Sigmoid colon (tissue), 7 donors: Measurements from ENCODE around the gene GYS2. TPM values are rescaled to one million over a fixed set of nuclear protein-coding genes. Genes with fewer than 3 reads are reported as not detected.
"Not testable (repeated sequence)": the region's sequence is repeated elsewhere in the genome, so short reads cannot be mapped to it uniquely, and the experiment has no call there.

Experiments
- DNase-seq: peaks from one replicate; pipeline ENCODE4 v3.0.0-alpha.2; 2019
- H3K27ac ChIP-seq, 4 donors: fragments of 200-600 bp; sonication (generic); one replicate each; pipeline ENCODE4 v1.5.1; 2016 to 2019; ENCODE audit warnings: mild to moderate bottlenecking in 1 of 4
- H3K27me3 ChIP-seq, 3 donors: fragments of 200-600 bp; sonication (generic); one replicate each; pipeline ENCODE4 v1.5.1; 2019; ENCODE audit warnings: mild to moderate bottlenecking in 1 of 3
- H3K36me3 ChIP-seq, 4 donors: fragments of 200-600 bp; sonication (generic); one replicate each; pipeline ENCODE4 v1.5.1; 2016 to 2019
- H3K4me1 ChIP-seq, 4 donors: fragments of 200-600 bp; sonication (generic); one replicate each; pipeline ENCODE4 v1.5.1; 2017 to 2019
- H3K4me3 ChIP-seq, 4 donors: fragments of 200-600 bp; sonication (generic); one replicate each; pipeline ENCODE4 v1.5.1; 2017 to 2019; ENCODE audit warnings: mild to moderate bottlenecking in 2 of 4, moderate library complexity in 1 of 4
- H3K9me3 ChIP-seq, 4 donors: fragments of 200-600 bp in 3 of 4; sonication (generic) in 3 of 4; one replicate each; pipeline versions ENCODE4 v1.5.1 to v1.6.1; 2013 to 2019
- CTCF ChIP-seq, 4 experiments: fragments of 450-650 bp in 3 of 4; fragments of 200-600 bp in 1 of 4; IDR thresholded peaks; one replicate each; pipeline ENCODE4 v1.5.1; 2016 to 2019; ENCODE audit warnings: antibody characterized with exemption in 4 of 4, mild to moderate bottlenecking in 3 of 4, moderate library complexity in 2 of 4
- EP300 ChIP-seq, 4 donors: sonication (generic); formaldehyde crosslinking; IDR thresholded peaks; one replicate each; pipeline ENCODE4 v1.6.1; 2017; ENCODE audit warnings: antibody characterized with exemption in 4 of 4
- POLR2A ChIP-seq, 2 donors: fragments of 450-650 bp; IDR thresholded peaks; one replicate each; pipeline ENCODE4 v1.6.1; 2016; ENCODE audit warnings: antibody characterized with exemption in 2 of 2, mild to moderate bottlenecking in 2 of 2, moderate library complexity in 2 of 2
- POLR2AphosphoS5 ChIP-seq, 4 donors: sonication (generic); formaldehyde crosslinking; IDR thresholded peaks; one replicate each; pipeline ENCODE4 v1.6.1; 2017; ENCODE audit warnings: antibody characterized with exemption in 4 of 4
- WGBS, 2 donors: extraction: QIAGEN DNeasy Blood & Tissue Kit; methylation state at CpG; one replicate each; pipeline ENCODE4 v1.1.7; 2013; 5-methylcytosine and 5-hydroxymethylcytosine counted together
- intact Hi-C: fragments of 100-400 bp; cut with DNase I; formaldehyde crosslinking; loops from one replicate; pipeline ENCODE4 v1.15.1; 2023
- polyA plus RNA-seq, 3 donors: library from polyadenylated mRNA; stranded (reverse); fragments of 200-250 nt; gene quantifications; one replicate each; pipeline ENCODE4 v1.2.3, GENCODE V29; 2013
- total RNA-seq, 4 donors: library from RNA; depleted of rRNA; stranded (reverse); fragments of >200 nt; gene quantifications; one replicate each; pipeline ENCODE4 v1.1.0, GENCODE V29; 2016
- donor health status: healthy with polysubstance abuse.
- donor health status: Bipolar disorder and iron deficiency.
- donor health status: healthy.

GYS2 gene
- total and polyA plus RNA-seq, 7 donors: 0.27 TPM; not detected in 6

- Histone ChIP-seq H3K4me1 (peaks cover 0 to 32% (median 0%) of the 10 kb centered on the region in 4 donors), H3K27me3 (no peaks in the 10 kb centered on the region), H3K9me3 (no peaks in the 10 kb centered on the region), H3K27ac (no peak overlapping the region), H3K36me3 (peaks cover 4 to 89% (median 34%) of the 10 kb centered on the region in 4 donors), H3K4me3 (no peak overlapping the region)
- intact Hi-C loops: no loop called here
- DNase-seq: no peak
- WGBS, 2 donors: 93 to 96% methylated on average over 2 of the region's 2 CpGs
- TF ChIP-seq POLR2A (IDR thresholded peaks at IDR 0.05) (no peak), EP300 (IDR thresholded peaks at IDR 0.05) (no peak), POLR2AphosphoS5 (IDR thresholded peaks at IDR 0.05) (no peak), CTCF (IDR thresholded peaks at IDR 0.05) (no peak)
Observed at GRCh38 chr12:21648378-21648777, 43.7 kb upstream of the GYS2 start.

- Histone ChIP-seq H3K4me1 (peaks cover 0 to 21% (median 0%) of the 10 kb centered on the region in 4 donors), H3K27me3 (no peaks in the 10 kb centered on the region), H3K27ac (no peak overlapping the region), H3K4me3 (no peak overlapping the region), H3K9me3 (no peaks in the 10 kb centered on the region), H3K36me3 (peaks cover 6 to 89% (median 38%) of the 10 kb centered on the region in 4 donors)
- intact Hi-C loops: no loop called here
- no peak for DNase-seq
- TF ChIP-seq EP300 (IDR thresholded peaks at IDR 0.05) (no peak), CTCF (IDR thresholded peaks at IDR 0.05) (no peak), POLR2A (IDR thresholded peaks at IDR 0.05) (no peak), POLR2AphosphoS5 (IDR thresholded peaks at IDR 0.05) (no peak)
Observed at GRCh38 chr12:21647179-21647578, 42.5 kb upstream of the GYS2 start.

GRCh38 chr12:21645041-21645500 is 40.4 kb upstream of the GYS2 start:
- WGBS, 2 donors: 59 to 75% methylated on average over 7 of the region's 7 CpGs
- DNase-seq, H3K27ac ChIP-seq, H3K27me3 ChIP-seq, intact Hi-C loops, H3K4me1 ChIP-seq, H3K9me3 ChIP-seq, H3K4me3 ChIP-seq: not testable (repeated sequence)
- H3K36me3 ChIP-seq: peaks cover 16 to 88% (median 45%) of the 10 kb centered on the region in 4 donors

- Histone ChIP-seq H3K4me3 (no peak overlapping the region), H3K27me3 (no peaks in the 10 kb centered on the region), H3K27ac (no peak overlapping the region), H3K4me1 (peaks cover 0 to 5% (median 0%) of the 10 kb centered on the region in 4 donors), H3K36me3 (peaks cover 16 to 85% (median 45%) of the 10 kb centered on the region in 4 donors), H3K9me3 (no peaks in the 10 kb centered on the region)
- no peak for TF ChIP-seq EP300 (IDR thresholded peaks at IDR 0.05)
- TF ChIP-seq CTCF (IDR thresholded peaks at IDR 0.05): no peak
- no peak for TF ChIP-seq POLR2AphosphoS5 (IDR thresholded peaks at IDR 0.05)
- no peak for TF ChIP-seq POLR2A (IDR thresholded peaks at IDR 0.05)
- WGBS, 2 donors: 95 to 97% methylated on average over 4 of the region's 4 CpGs
- intact Hi-C loops: no loop called here
- no peak for DNase-seq
Observed at GRCh38 chr12:21644516-21644915, 39.9 kb upstream of the GYS2 start.

- intact Hi-C loops: no loop called here
- no peaks in the 10 kb centered on the region for H3K27me3 ChIP-seq
- H3K27ac ChIP-seq: no peak overlapping the region
- peaks cover 16 to 85% (median 42%) of the 10 kb centered on the region in 4 donors for H3K36me3 ChIP-seq
- H3K9me3 ChIP-seq: no peaks in the 10 kb centered on the region
- no peak for DNase-seq
- no peak for TF ChIP-seq CTCF (IDR thresholded peaks at IDR 0.05)
- no peak for TF ChIP-seq EP300 (IDR thresholded peaks at IDR 0.05)
- no peak for TF ChIP-seq POLR2AphosphoS5 (IDR thresholded peaks at IDR 0.05)
- TF ChIP-seq POLR2A (IDR thresholded peaks at IDR 0.05): no peak
- WGBS, 2 donors: 86 to 87% methylated on average over 3 of the region's 3 CpGs
- H3K4me1 ChIP-seq: peaks cover 0 to 5% (median 0%) of the 10 kb centered on the region in 4 donors
- no peak overlapping the region for H3K4me3 ChIP-seq
Observed at GRCh38 chr12:21643758-21644157, 39.1 kb upstream of the GYS2 start.
